Measurements from ENCODE around the gene ZNF888.
"Not testable (repeated sequence)": the region's sequence is repeated elsewhere in the genome, so short reads cannot be mapped to it uniquely, and the experiment has no call there.

The ZNF888 gene

GRCh38 chr19:52936151-52936953 is 13.1 kb upstream of the ZNF888 start:
- no peak overlapping the region for H3K4me3 Mint-ChIP-seq
- H3K9me3 Mint-ChIP-seq, result peaks cover 45% of the 10 kb centered on the region
- DNase-seq, result no peak
- H3K27me3 Mint-ChIP-seq (ENCODE audit: low read depth, poor library complexity), result peaks cover 3% of the 10 kb centered on the region
- peaks cover 11% of the 10 kb centered on the region for H3K4me1 Mint-ChIP-seq
- no peak for TF ChIP-seq CTCF (IDR thresholded peaks at IDR 0.05)
- H3K36me3 Mint-ChIP-seq (ENCODE audit: low read depth), result peaks cover 71% of the 10 kb centered on the region
- peak overlapping the region; percentile 2 for H3K27ac Mint-ChIP-seq

- H3K4me1 Mint-ChIP-seq, result peaks cover 7% of the 10 kb centered on the region
- no peak overlapping the region for H3K27ac Mint-ChIP-seq
- peaks cover 45% of the 10 kb centered on the region for H3K9me3 Mint-ChIP-seq
- H3K4me3 Mint-ChIP-seq, result no peak overlapping the region
- no peak for DNase-seq
- H3K27me3 Mint-ChIP-seq (ENCODE audit: low read depth, poor library complexity), result no peaks in the 10 kb centered on the region
- H3K36me3 Mint-ChIP-seq (ENCODE audit: low read depth), result peaks cover 68% of the 10 kb centered on the region
- TF ChIP-seq CTCF (IDR thresholded peaks at IDR 0.05), result no peak
Measured at GRCh38 chr19:52935434-52935833, 12.2 kb upstream of the ZNF888 start.

- H3K36me3 Mint-ChIP-seq (ENCODE audit: low read depth), result peaks cover 57% of the 10 kb centered on the region
- not testable (repeated sequence) for H3K4me3 Mint-ChIP-seq; H3K27me3 Mint-ChIP-seq (ENCODE audit: low read depth, poor library complexity); DNase-seq; H3K27ac Mint-ChIP-seq
- peaks cover 21% of the 10 kb centered on the region for H3K4me1 Mint-ChIP-seq
- peaks cover 31% of the 10 kb centered on the region for H3K9me3 Mint-ChIP-seq
Measured at GRCh38 chr19:52924641-52925040, 1.4 kb upstream of the ZNF888 start.

- H3K4me3 Mint-ChIP-seq, result peak overlapping the region; percentile 88
- peaks cover 31% of the 10 kb centered on the region for H3K9me3 Mint-ChIP-seq
- peaks cover 3% of the 10 kb centered on the region for H3K27me3 Mint-ChIP-seq (ENCODE audit: low read depth, poor library complexity)
- H3K27ac Mint-ChIP-seq, result no peak overlapping the region
- no peak for TF ChIP-seq CTCF (IDR thresholded peaks at IDR 0.05)
- H3K4me1 Mint-ChIP-seq, result peaks cover 21% of the 10 kb centered on the region
- DNase-seq, result no peak
- H3K36me3 Mint-ChIP-seq (ENCODE audit: low read depth), result peaks cover 51% of the 10 kb centered on the region
Measured at GRCh38 chr19:52923778-52924593, 758 bp upstream of the ZNF888 start.

- no peak overlapping the region for H3K4me3 Mint-ChIP-seq
- peaks cover 55% of the 10 kb centered on the region for H3K36me3 Mint-ChIP-seq (ENCODE audit: low read depth)
- H3K27ac Mint-ChIP-seq, result peak overlapping the region; percentile 61
- no peak for DNase-seq
- peaks cover 3% of the 10 kb centered on the region for H3K27me3 Mint-ChIP-seq (ENCODE audit: low read depth, poor library complexity)
- peaks cover 19% of the 10 kb centered on the region for H3K4me1 Mint-ChIP-seq
- TF ChIP-seq CTCF (IDR thresholded peaks at IDR 0.05), result no peak
- H3K9me3 Mint-ChIP-seq, result peaks cover 4% of the 10 kb centered on the region
Measured at GRCh38 chr19:52917531-52917930, 5.7 kb downstream of the ZNF888 start.

- Mint-ChIP-seq H3K4me1 (no peaks in the 10 kb centered on the region), H3K36me3 (ENCODE audit: low read depth) (peaks cover 78% of the 10 kb centered on the region), H3K9me3 (peaks cover 43% of the 10 kb centered on the region), H3K27me3 (ENCODE audit: low read depth, poor library complexity) (no peaks in the 10 kb centered on the region), H3K27ac (no peak overlapping the region), H3K4me3 (no peak overlapping the region)
- TF ChIP-seq CTCF (IDR thresholded peaks at IDR 0.05), result no peak
- DNase-seq, result no peak
Measured at GRCh38 chr19:52910648-52911047, 12.6 kb downstream of the ZNF888 start.

- H3K27ac Mint-ChIP-seq; H3K27me3 Mint-ChIP-seq (ENCODE audit: low read depth, poor library complexity); H3K4me3 Mint-ChIP-seq; DNase-seq; H3K4me1 Mint-ChIP-seq: not testable (repeated sequence)
- Mint-ChIP-seq H3K9me3 (peaks cover 38% of the 10 kb centered on the region), H3K36me3 (ENCODE audit: low read depth) (peaks cover 45% of the 10 kb centered on the region)
Measured at GRCh38 chr19:52904052-52904780, 19.0 kb downstream of the ZNF888 start.
